HUES64 (cell line): Measurements from ENCODE around the gene ANKRD11.
"Not testable (repeated sequence)": the region's sequence is repeated elsewhere in the genome, so short reads cannot be mapped to it uniquely, and the experiment has no call there.

ENCODE experiments used
- H3K27ac ChIP-seq: 2 replicates; pipeline ENCODE4 v1.7.0; 2013; ENCODE audit warnings: low read depth, low read length, inconsistent platforms
- H3K27me3 ChIP-seq: 2 replicates; pipeline ENCODE4 v1.6.1; 2013; ENCODE audit warnings: mild to moderate bottlenecking, low read length; ENCODE audit not compliant: insufficient read depth
- H3K36me3 ChIP-seq: 2 replicates; pipeline ENCODE4 v1.6.1; 2013; ENCODE audit warnings: mild to moderate bottlenecking, low read length; ENCODE audit not compliant: insufficient read depth
- H3K4me1 ChIP-seq: 2 replicates; pipeline ENCODE4 v1.6.1; 2013; ENCODE audit warnings: mild to moderate bottlenecking, low read length, moderate library complexity; ENCODE audit not compliant: insufficient read depth
- H3K4me3 ChIP-seq: 2 replicates; pipeline ENCODE4 v1.5.1; 2013; ENCODE audit warnings: mild to moderate bottlenecking, low read length, moderate library complexity
- H3K9ac ChIP-seq: 2 replicates; pipeline ENCODE4 v1.6.1; 2013; ENCODE audit warnings: mild to moderate bottlenecking, low read depth, low read length
- H3K9me3 ChIP-seq: 2 replicates; pipeline ENCODE4 v1.6.1; 2013; ENCODE audit warnings: low read depth, low read length; ENCODE audit not compliant: insufficient read depth
- WGBS: fragments of 150-250, 120-280 bp; methylation state at CpG from one replicate; pipeline ENCODE4 v1.1.7; 2013; ENCODE audit warnings: missing lambda C conversion rate; 5-methylcytosine and 5-hydroxymethylcytosine counted together

Gene ANKRD11

GRCh38 chr16:89458551-89458950 lies 31.8 kb downstream of the ANKRD11 start:
- 93% methylated on average over 7 of the region's 7 CpGs for WGBS
- Histone ChIP-seq H3K4me1 (no peaks in the 10 kb centered on the region), H3K36me3 (no peaks in the 10 kb centered on the region), H3K9me3 (no peaks in the 10 kb centered on the region), H3K9ac (0 out of 2 replicates have a peak overlapping the region, but pooled peaks have one; percentile 27), H3K4me3 (no peak overlapping the region), H3K27ac (no peak overlapping the region), H3K27me3 (no peaks in the 10 kb centered on the region)

GRCh38 chr16:89456419-89456959 lies 33.9 kb downstream of the ANKRD11 start:
- no peak overlapping the region for H3K4me3 ChIP-seq
- H3K27ac ChIP-seq = no peak overlapping the region
- H3K4me1 ChIP-seq = no peaks in the 10 kb centered on the region
- H3K36me3 ChIP-seq = no peaks in the 10 kb centered on the region
- no peaks in the 10 kb centered on the region for H3K9me3 ChIP-seq
- no peak overlapping the region for H3K9ac ChIP-seq
- 97% methylated on average over 12 of the region's 12 CpGs for WGBS
- no peaks in the 10 kb centered on the region for H3K27me3 ChIP-seq

GRCh38 chr16:89455692-89456091 lies 34.7 kb downstream of the ANKRD11 start:
- no peaks in the 10 kb centered on the region for H3K4me1 ChIP-seq
- no peaks in the 10 kb centered on the region for H3K9me3 ChIP-seq
- no peaks in the 10 kb centered on the region for H3K36me3 ChIP-seq
- no peak overlapping the region for H3K27ac ChIP-seq
- H3K27me3 ChIP-seq = no peaks in the 10 kb centered on the region
- no peak overlapping the region for H3K4me3 ChIP-seq
- no peak overlapping the region for H3K9ac ChIP-seq
- WGBS = 90% methylated on average over 2 of the region's 2 CpGs

- Histone ChIP-seq H3K27me3 (no peaks in the 10 kb centered on the region), H3K9ac (no peak overlapping the region), H3K36me3 (no peaks in the 10 kb centered on the region), H3K4me3 (no peak overlapping the region), H3K4me1 (0 out of 2 replicates have a peak, but pooled peaks cover 2% of the 10 kb centered on the region), H3K27ac (no peak overlapping the region), H3K9me3 (no peaks in the 10 kb centered on the region)
- 89% methylated on average over 2 of the region's 2 CpGs for WGBS
Observed at GRCh38 chr16:89455178-89455577, 35.2 kb downstream of the ANKRD11 start.

- whole genome bisulfite sequencing = 95% methylated on average over 3 of the region's 3 CpGs
- not testable (repeated sequence) for H3K9ac ChIP-seq, H3K4me1 ChIP-seq, H3K9me3 ChIP-seq, H3K4me3 ChIP-seq, H3K27me3 ChIP-seq, H3K36me3 ChIP-seq, H3K27ac ChIP-seq
Observed at GRCh38 chr16:89454378-89455125, 35.8 kb downstream of the ANKRD11 start.

GRCh38 chr16:89453501-89454321 lies 36.6 kb downstream of the ANKRD11 start:
- Histone ChIP-seq H3K4me1 (0 out of 2 replicates have a peak, but pooled peaks cover 7% of the 10 kb centered on the region), H3K9me3 (no peaks in the 10 kb centered on the region), H3K36me3 (no peaks in the 10 kb centered on the region), H3K27ac (no peak overlapping the region), H3K4me3 (no peak overlapping the region), H3K27me3 (no peaks in the 10 kb centered on the region), H3K9ac (no peak overlapping the region)
- WGBS = 92% methylated on average over 13 of the region's 13 CpGs

- no peaks in the 10 kb centered on the region for H3K9me3 ChIP-seq
- H3K27me3 ChIP-seq = no peaks in the 10 kb centered on the region
- WGBS = 97% methylated on average over 6 of the region's 7 CpGs
- no peak overlapping the region for H3K9ac ChIP-seq
- no peak overlapping the region for H3K27ac ChIP-seq
- 0 out of 2 replicates have a peak, but pooled peaks cover 7% of the 10 kb centered on the region for H3K4me1 ChIP-seq
- no peaks in the 10 kb centered on the region for H3K36me3 ChIP-seq
- no peak overlapping the region for H3K4me3 ChIP-seq
Observed at GRCh38 chr16:89452925-89453324, 37.4 kb downstream of the ANKRD11 start.

GRCh38 chr16:89452241-89452640 lies 38.1 kb downstream of the ANKRD11 start:
- H3K4me3 ChIP-seq = no peak overlapping the region
- no peaks in the 10 kb centered on the region for H3K36me3 ChIP-seq
- H3K27ac ChIP-seq = no peak overlapping the region
- no peaks in the 10 kb centered on the region for H3K9me3 ChIP-seq
- H3K9ac ChIP-seq = no peak overlapping the region
- 0 out of 2 replicates have a peak, but pooled peaks cover 7% of the 10 kb centered on the region for H3K4me1 ChIP-seq
- H3K27me3 ChIP-seq = no peaks in the 10 kb centered on the region
- 92% methylated on average over 4 of the region's 4 CpGs for WGBS

GRCh38 chr16:89450537-89450936 lies 39.8 kb downstream of the ANKRD11 start:
- no peaks in the 10 kb centered on the region for H3K27me3 ChIP-seq
- no peak overlapping the region for H3K4me3 ChIP-seq
- 0 out of 2 replicates have a peak, but pooled peaks cover 7% of the 10 kb centered on the region for H3K4me1 ChIP-seq
- H3K36me3 ChIP-seq = no peaks in the 10 kb centered on the region
- no peak overlapping the region for H3K9ac ChIP-seq
- 93% methylated on average over 5 of the region's 5 CpGs for WGBS
- no peaks in the 10 kb centered on the region for H3K9me3 ChIP-seq
- H3K27ac ChIP-seq = no peak overlapping the region

- no peak overlapping the region for H3K27ac ChIP-seq
- no peaks in the 10 kb centered on the region for H3K9me3 ChIP-seq
- H3K27me3 ChIP-seq = no peaks in the 10 kb centered on the region
- peaks cover 12% of the 10 kb centered on the region for H3K4me1 ChIP-seq
- 94% methylated on average over 3 of the region's 3 CpGs for WGBS
- H3K9ac ChIP-seq = no peak overlapping the region
- H3K36me3 ChIP-seq = no peaks in the 10 kb centered on the region
- H3K4me3 ChIP-seq = no peak overlapping the region
Observed at GRCh38 chr16:89449726-89450335, 40.5 kb downstream of the ANKRD11 start.

GRCh38 chr16:89448656-89449055 lies 41.7 kb downstream of the ANKRD11 start:
- Histone ChIP-seq H3K27me3 (no peaks in the 10 kb centered on the region), H3K27ac (no peak overlapping the region), H3K9ac (no peak overlapping the region), H3K36me3 (no peaks in the 10 kb centered on the region), H3K4me1 (peaks cover 22% of the 10 kb centered on the region), H3K4me3 (no peak overlapping the region), H3K9me3 (no peaks in the 10 kb centered on the region)
- 96% methylated on average over 10 of the region's 10 CpGs for WGBS
